Cardiac fibroblast (primary cell): ENCODE data around the gene TGFBR3L.
"Not testable (repeated sequence)": the region's sequence is repeated elsewhere in the genome, so short reads cannot be mapped to it uniquely, and the experiment has no call there.

Experiments used
- DNase-seq, 2 donors: peaks; one replicate each; pipeline versions ENCODE4 v3.0.0 to v3.0.0-alpha.2; 2010; ENCODE audit warnings: low read depth in 2 of 2
- H3K4me3 ChIP-seq, 2 donors: replicated peaks in 1 of 2; 1 replicate in 1 of 2; 2 replicates in 1 of 2; pipeline ENCODE4 v1.5.1; 2011; ENCODE audit warnings: low read depth in 2 of 2, low read length in 2 of 2, mild to moderate bottlenecking in 2 of 2, moderate library complexity in 1 of 2
- TF ChIP-seq, protein P1 (sequence below): IDR thresholded peaks from one replicate; pipeline ENCODE4 v1.5.1; 2011; ENCODE audit warnings: low read depth, mild to moderate bottlenecking, low read length, inconsistent platforms

TGFBR3L gene

DNA sequence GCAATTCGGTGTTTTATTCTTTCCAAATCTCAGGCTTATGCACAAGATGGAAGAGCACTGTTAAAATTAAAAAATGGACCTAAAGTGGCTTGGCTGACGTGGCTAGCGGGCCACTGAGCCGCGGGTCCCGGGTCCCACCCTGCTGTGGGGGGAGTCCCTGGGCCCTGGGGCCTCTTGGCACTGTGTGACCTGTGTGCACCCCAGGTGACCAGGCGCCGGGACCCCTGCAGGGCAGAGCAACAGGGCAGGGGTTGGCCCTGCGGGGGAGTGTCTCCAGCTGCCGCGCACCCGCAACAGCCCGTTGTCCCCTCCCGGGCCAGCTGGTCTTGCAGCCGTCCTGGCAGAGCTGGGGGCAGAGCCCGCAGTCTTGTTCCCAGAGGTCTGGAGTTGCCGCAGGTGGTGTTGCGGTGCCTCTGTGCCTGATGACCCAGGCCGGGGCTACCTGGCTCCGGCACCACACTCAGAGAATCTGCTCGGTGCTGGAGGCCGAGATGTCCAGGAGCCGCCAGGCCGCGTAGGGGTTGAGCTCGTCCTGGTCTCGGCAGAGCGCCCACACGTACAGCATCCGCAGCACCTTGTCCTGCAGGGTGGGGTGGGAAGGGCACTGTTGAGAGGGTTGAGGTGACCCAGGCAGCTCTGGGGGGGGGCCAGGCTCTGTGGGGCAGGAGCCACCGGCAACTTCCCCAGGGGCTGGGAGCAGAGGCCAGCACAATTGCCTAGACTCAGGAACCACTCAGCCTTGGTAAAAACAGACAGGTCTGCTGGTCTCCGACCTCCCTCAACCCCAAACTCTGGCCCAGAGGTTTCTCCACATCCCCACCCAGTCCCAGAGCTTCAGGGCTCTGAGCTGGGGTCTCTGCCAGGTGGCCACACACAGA lies 12.3 kb downstream of the TGFBR3L start:
- DNase-seq: no peak
- TF ChIP-seq, protein P1, sequence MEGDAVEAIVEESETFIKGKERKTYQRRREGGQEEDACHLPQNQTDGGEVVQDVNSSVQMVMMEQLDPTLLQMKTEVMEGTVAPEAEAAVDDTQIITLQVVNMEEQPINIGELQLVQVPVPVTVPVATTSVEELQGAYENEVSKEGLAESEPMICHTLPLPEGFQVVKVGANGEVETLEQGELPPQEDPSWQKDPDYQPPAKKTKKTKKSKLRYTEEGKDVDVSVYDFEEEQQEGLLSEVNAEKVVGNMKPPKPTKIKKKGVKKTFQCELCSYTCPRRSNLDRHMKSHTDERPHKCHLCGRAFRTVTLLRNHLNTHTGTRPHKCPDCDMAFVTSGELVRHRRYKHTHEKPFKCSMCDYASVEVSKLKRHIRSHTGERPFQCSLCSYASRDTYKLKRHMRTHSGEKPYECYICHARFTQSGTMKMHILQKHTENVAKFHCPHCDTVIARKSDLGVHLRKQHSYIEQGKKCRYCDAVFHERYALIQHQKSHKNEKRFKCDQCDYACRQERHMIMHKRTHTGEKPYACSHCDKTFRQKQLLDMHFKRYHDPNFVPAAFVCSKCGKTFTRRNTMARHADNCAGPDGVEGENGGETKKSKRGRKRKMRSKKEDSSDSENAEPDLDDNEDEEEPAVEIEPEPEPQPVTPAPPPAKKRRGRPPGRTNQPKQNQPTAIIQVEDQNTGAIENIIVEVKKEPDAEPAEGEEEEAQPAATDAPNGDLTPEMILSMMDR: no peak
- no peak overlapping the region for H3K4me3 ChIP-seq

DNA sequence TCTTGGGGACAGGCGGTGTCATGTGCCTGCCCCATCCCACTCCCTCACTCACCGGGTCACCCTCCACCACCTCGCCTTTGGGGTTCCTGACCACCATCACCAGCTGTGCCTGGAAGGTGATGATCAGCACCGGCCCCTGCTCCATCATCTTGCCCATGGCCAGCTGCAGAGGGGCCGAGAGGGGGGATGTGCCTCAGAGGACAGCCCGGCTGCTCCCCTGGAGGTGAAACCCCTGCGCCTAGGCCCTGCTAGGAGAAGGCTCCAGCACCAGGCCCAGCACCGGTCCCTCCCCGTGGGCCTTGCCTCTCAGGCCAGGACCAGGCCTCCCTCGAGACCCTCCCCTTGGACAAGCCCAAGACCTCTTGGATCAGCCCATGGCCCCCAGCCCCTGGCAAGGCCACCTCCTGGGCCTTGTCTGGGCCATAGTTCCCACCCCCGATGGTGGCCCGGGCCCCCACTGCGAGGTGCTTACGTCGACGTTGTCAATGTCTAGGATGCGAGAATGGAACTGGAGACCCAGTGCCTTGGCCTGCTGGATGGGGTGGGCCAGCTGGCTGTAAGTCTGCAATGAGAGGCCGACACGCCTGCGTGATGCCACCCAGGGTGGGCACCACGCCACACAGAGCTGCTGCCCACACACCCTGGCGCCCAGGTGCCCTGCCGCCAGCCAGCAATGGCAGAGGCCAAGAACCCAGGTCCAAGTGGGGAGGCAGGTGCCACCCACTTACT lies 13.1 kb downstream of the TGFBR3L start:
- TF ChIP-seq, protein P1: no peak
- no peak for DNase-seq
- H3K4me3 ChIP-seq: no peak overlapping the region

DNA sequence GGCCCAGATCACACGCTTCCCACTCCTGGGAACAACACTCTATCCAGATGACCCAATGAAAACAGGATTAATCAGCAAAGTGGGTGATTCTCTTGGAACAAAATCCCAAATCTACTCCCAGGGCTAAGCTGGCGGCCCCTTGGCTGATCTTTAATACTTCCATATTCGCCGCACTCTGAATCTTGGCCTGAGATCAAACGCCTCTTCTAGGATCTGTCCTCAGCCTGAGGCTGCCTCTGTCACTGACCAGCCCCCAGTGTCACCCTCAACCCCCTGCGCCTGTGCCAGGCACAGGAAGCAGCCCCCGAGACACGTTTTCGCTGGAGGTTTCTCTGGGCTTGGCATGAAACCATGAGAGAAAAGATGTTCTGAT lies 13.7 kb downstream of the TGFBR3L start:
- no peak for DNase-seq
- TF ChIP-seq, protein P1: no peak
- no peak overlapping the region for H3K4me3 ChIP-seq

DNA sequence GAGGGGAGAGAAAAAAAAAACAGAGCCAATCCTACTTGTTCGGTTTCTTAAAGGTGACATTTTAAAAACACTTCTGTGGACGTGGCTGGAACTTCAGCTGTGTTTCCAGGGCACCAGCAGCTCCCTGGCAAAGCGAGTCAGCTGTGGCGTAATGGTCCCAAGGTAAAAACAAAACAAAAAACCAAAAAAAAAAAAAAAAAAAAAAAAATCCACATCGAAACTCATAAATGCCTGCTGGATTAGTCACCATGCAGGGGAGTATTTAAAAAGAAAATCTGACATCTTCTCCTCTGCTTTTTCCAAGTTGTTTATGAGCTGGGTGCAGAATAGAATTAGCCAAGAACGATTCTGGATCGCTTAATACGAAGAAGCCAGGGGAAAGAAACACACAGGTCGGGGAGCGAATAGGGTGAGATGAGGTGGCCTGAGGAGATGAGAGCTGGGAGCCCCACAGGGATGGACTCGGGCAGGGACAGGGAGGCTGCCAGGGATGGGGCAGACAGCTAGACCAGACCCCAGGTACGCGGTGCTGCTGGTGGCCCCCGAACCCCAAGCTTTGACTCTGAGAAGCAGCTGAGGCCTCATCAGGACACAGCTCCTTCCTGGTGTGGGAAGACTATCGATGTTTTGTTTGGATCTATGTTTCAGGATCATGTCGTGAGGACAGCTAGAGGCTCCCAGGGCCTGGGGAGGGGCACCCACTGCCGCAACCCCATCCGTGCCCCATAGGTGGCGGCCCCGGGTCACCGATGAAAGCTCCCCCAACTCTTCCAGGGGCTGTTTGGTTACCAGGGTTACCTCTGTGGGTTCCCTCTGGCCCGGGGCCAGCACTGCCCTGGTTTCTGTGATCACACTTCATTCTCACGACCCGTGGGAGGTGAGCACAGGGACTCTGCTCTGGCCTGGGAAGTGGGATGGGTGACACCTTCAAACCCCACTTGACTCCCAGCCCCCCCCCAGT lies 14.4 kb downstream of the TGFBR3L start:
- TF ChIP-seq, protein P1: peak; percentile 48
- DNase-seq: peak; percentile 92 to 93
- no peak overlapping the region for H3K4me3 ChIP-seq

DNA sequence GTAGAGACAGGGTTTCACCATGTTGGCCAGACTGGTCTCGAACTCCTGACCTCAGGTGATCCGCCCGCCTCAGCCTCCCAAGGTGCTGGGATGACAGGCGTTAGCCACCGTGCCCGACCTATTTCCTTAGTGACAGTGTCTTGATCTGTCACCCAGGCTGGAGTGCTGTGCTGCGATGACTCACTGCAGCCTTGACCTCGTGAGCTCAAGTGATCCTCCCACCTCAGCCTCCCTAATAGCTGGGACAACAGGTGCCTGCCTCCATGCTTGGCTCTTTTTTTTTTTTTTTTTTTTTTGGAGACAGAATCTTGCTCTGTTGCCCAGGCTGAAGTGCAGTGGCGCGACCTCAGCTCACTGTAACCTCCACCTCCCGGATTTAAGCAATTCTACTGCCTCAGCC lies 15.4 kb downstream of the TGFBR3L start:
- not testable (repeated sequence) for H3K4me3 ChIP-seq, DNase-seq

DNA sequence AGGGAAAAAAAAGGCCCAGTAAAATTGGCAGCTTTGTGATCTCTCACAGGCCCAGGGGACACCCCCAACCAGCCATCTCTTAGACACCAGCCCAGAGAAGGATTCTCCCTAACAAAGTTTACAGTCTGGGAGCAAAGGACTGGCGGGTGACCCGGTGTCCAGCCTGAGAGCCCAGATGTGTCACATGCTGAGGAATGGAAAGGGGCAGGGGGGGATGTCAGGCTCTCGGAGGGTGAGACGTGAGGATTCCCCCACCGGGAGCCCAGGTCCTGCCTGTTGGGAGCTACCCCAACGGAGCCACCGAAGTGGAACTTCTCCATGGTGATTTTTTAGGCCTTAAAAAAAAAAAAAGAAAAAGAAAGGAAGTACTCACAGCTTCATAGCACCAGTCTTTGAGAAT lies 16.1 kb downstream of the TGFBR3L start:
- TF ChIP-seq, protein P1: no peak
- DNase-seq: no peak
- no peak overlapping the region for H3K4me3 ChIP-seq
